SK-N-SH (cell line): ENCODE results near the gene PLG. TPM values are rescaled to one million over a fixed set of nuclear protein-coding genes. Genes with fewer than 3 reads are reported as not detected.
"Not testable (repeated sequence)": the region's sequence is repeated elsewhere in the genome, so short reads cannot be mapped to it uniquely, and the experiment has no call there.

Experiments used
- CTCF ChIA-PET: fragments of 300-600, 350-600 bp; formaldehyde crosslinking; extraction: SDS; loops from one replicate; lab custom pipeline; 2021; lab: Yijun Ruan, JAX
- POLR2A ChIA-PET: fragments of 350-600 bp; sonication (Branson Sonifier 250); formaldehyde crosslinking; extraction: SDS; loops from one replicate; lab custom pipeline; 2020; ENCODE audit warnings: antibody characterized with exemption, inconsistent platforms; lab: Yijun Ruan, JAX
- DNase-seq: peaks from one replicate; pipeline ENCODE4 v3.0.0; 2012
- H2AFZ ChIP-seq: fragments of 200-600 bp; sonication (generic); 2 replicates; pipeline ENCODE4 v1.8.1; 2016; ENCODE audit warnings: antibody characterized with exemption, mild to moderate bottlenecking, low read depth
- H3F3A ChIP-seq: fragments of 200-600 bp; sonication (generic); replicated peaks from 2 replicates; pipeline ENCODE3; 2016; ENCODE audit warnings: antibody characterized with exemption, mild to moderate bottlenecking; ENCODE audit not compliant: insufficient read depth
- H3K27ac ChIP-seq, 2 experiments: fragments of 200-500 bp in 1 of 2; fragments of 200-600 bp in 1 of 2; sonication (Bioruptor generic) in 1 of 2; sonication (generic), shearing (Covaris generic) in 1 of 2; 2 replicates each; pipeline versions ENCODE4 v1.5.1 to v1.6.1; 2014 to 2016; ENCODE audit warnings: low read depth in 2 of 2, inconsistent platforms in 1 of 2, low read length in 1 of 2, mild to moderate bottlenecking in 1 of 2, mixed read lengths in 1 of 2
- H3K27me3 ChIP-seq: fragments of 200-600 bp; sonication (generic), shearing (Covaris generic); 2 replicates; pipeline ENCODE4 v1.6.1; 2016; ENCODE audit warnings: mixed run types; ENCODE audit not compliant: insufficient read depth
- H3K36me3 ChIP-seq, 2 experiments: fragments of 200-500 bp in 1 of 2; fragments of 200-600 bp in 1 of 2; sonication (Bioruptor generic) in 1 of 2; sonication (generic) in 1 of 2; replicated peaks in 1 of 2; 2 replicates each; pipeline versions ENCODE3 to v1.5.1; 2014 to 2016; ENCODE audit warnings: low read length in 1 of 2, mild to moderate bottlenecking in 1 of 2; ENCODE audit not compliant: insufficient read depth in 2 of 2, control insufficient read depth in 1 of 2
- H3K4me1 ChIP-seq, 2 experiments: fragments of 200-500 bp in 1 of 2; fragments of 200-600 bp in 1 of 2; sonication (Bioruptor generic) in 1 of 2; sonication (generic), shearing (Covaris generic) in 1 of 2; 2 replicates each; pipeline versions ENCODE4 v1.5.1 to v1.6.1; 2014 to 2016; ENCODE audit warnings: low read depth in 1 of 2, low read length in 1 of 2, mixed run types in 1 of 2; ENCODE audit not compliant: insufficient read depth in 2 of 2, control insufficient read depth in 1 of 2
- H3K4me2 ChIP-seq: fragments of 200-600 bp; sonication (generic), shearing (Covaris generic); 2 replicates; pipeline ENCODE4 v1.6.1; 2017; ENCODE audit warnings: mixed run types
- H3K4me3 ChIP-seq, 2 experiments: fragments of 200-500 bp in 1 of 2; fragments of 200-600 bp in 1 of 2; sonication (Bioruptor generic) in 1 of 2; sonication (generic), shearing (Covaris generic) in 1 of 2; 2 replicates each; pipeline versions ENCODE4 v1.5.1 to v1.8.1; 2014 to 2016; ENCODE audit warnings: low read depth in 2 of 2, inconsistent platforms in 1 of 2, low read length in 1 of 2, mild to moderate bottlenecking in 1 of 2, mixed read lengths in 1 of 2, moderate library complexity in 1 of 2
- H3K79me2 ChIP-seq: fragments of 200-600 bp; sonication (generic); 2 replicates; pipeline ENCODE4 v1.8.1; 2017; ENCODE audit warnings: mild to moderate bottlenecking; ENCODE audit not compliant: insufficient read depth
- H3K9ac ChIP-seq: fragments of 200-600 bp; sonication (generic); 2 replicates; pipeline ENCODE4 v1.6.1; 2017; ENCODE audit warnings: mixed run types
- H3K9me2 ChIP-seq: fragments of 200-600 bp; sonication (generic); 2 replicates; pipeline ENCODE4 v1.6.1; 2017; ENCODE audit warnings: mixed run types
- H3K9me3 ChIP-seq: fragments of 200-600 bp; sonication (generic); 2 replicates; pipeline ENCODE4 v1.6.1; 2017; ENCODE audit warnings: mixed run types, mild to moderate bottlenecking, moderate library complexity
- H4K20me1 ChIP-seq: fragments of 200-600 bp; sonication (generic); 2 replicates; pipeline ENCODE4 v1.6.1; 2017; ENCODE audit warnings: mild to moderate bottlenecking, mixed run types; ENCODE audit not compliant: insufficient read depth
- EZH2phosphoT487 ChIP-seq: fragments of 200-600 bp; sonication (generic); IDR thresholded peaks from 2 replicates; pipeline ENCODE4 v1.6.1; 2017; ENCODE audit warnings: low read depth, mixed run types, mild to moderate bottlenecking, antibody characterized with exemption, moderate library complexity, borderline replicate concordance
- GABPA ChIP-seq: IDR thresholded peaks from 2 replicates; pipeline ENCODE4 v1.4.0; 2012; ENCODE audit warnings: low read depth, mild to moderate bottlenecking
- GATA2 ChIP-seq: sonication (generic); formaldehyde crosslinking; IDR thresholded peaks from 2 replicates; pipeline ENCODE4 v1.5.0; 2020; ENCODE audit warnings: mild to moderate bottlenecking, missing genetic modification reagents
- JUND ChIP-seq: IDR thresholded peaks from 2 replicates; pipeline ENCODE4 v1.4.0; 2012
- MEF2A ChIP-seq: IDR thresholded peaks from 2 replicates; pipeline ENCODE4 v1.4.0; 2012; ENCODE audit warnings: low read depth, borderline replicate concordance
- RCOR1 ChIP-seq: fragments of 150-350 bp; IDR thresholded peaks from 2 replicates; pipeline ENCODE4 v1.6.1; 2017; ENCODE audit warnings: antibody characterized with exemption, low read length
- YY1 ChIP-seq: IDR thresholded peaks from 2 replicates; pipeline ENCODE4 v1.4.0; 2012; ENCODE audit warnings: low read depth, mild to moderate bottlenecking
- WGBS: methylation state at CpG from one replicate; pipeline ENCODE4 v1.1.6; 2017; ENCODE audit warnings: low lambda C conversion rate; 5-methylcytosine and 5-hydroxymethylcytosine counted together
- polyA plus RNA-seq, 3 experiments: library from polyadenylated mRNA; depleted of rRNA; stranded (reverse); fragments of >200 nt; gene quantifications; 2 replicates each; pipeline ENCODE4 v1.2.3, GENCODE V29; 2012
- TF ChIP-seq, protein P1 (sequence below): IDR thresholded peaks from 2 replicates; pipeline ENCODE4 v1.4.0; 2012; ENCODE audit warnings: low read depth, borderline replicate concordance

PLG gene
- not detected in 2 replicates for polyA plus RNA-seq (2012; rRNA removed)
- polyA plus RNA-seq (2012; cell fraction: cytosol; rRNA removed): not detected in 2 replicates
- not detected in 2 replicates for polyA plus RNA-seq (2012; cell fraction: nucleus; rRNA removed)

GRCh38 chr6:160701918-160702680, at the start of gene PLG:
Gene PLG (plus strand): TSS chr6:160702244. CDS start chr6:160702305, 61 bp downstream.
- 3% methylated on average over 6 of the region's 6 CpGs for whole genome bisulfite sequencing
- H3F3A ChIP-seq, H3K27me3 ChIP-seq, H3K27ac ChIP-seq, H3K79me2 ChIP-seq, H4K20me1 ChIP-seq, H3K9me2 ChIP-seq, DNase-seq, H3K9ac ChIP-seq, H3K9me3 ChIP-seq, H3K4me2 ChIP-seq, POLR2A ChIA-PET, H2AFZ ChIP-seq, H3K4me1 ChIP-seq, CTCF ChIA-PET, H3K4me3 ChIP-seq, H3K36me3 ChIP-seq: not testable (repeated sequence)

DNA sequence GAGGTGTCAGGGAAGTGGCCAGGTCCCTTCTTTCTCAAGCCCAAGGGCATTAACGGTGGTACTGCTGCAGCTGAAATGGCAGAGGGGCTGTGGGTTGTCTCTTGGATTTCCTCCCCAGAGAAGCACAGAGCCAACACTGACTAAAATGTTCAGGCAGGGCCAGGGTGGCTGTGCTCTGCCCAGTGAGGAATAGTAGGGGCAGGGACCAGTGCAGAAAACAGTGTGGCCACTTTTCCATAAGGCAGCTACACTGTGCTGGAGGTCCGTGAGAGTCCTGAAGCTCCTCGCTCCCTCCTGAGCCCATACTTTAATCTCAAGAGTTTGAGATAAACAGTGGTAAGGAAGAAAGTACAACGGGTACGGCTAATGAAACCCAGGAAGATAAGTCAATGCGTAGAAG, 42.5 kb upstream of the PLG start:
- no peaks in the 10 kb centered on the region for H3K9me2 ChIP-seq
- WGBS: 0% methylated on average over 6 of the region's 6 CpGs

GRCh38 chr6:160661216-160661615, 40.8 kb upstream of the PLG start:
- DNase-seq: no peak
- Histone ChIP-seq H2AFZ (no peak overlapping the region), H3K9me3 (no peaks in the 10 kb centered on the region), H3K9me2 (no peaks in the 10 kb centered on the region), H3F3A (no peaks in the 10 kb centered on the region), H3K79me2 (no peaks in the 10 kb centered on the region), H4K20me1 (no peaks in the 10 kb centered on the region), H3K27me3 (no peaks in the 10 kb centered on the region), H3K4me1 (no peaks in the 10 kb centered on the region), H3K9ac (no peak overlapping the region), H3K4me2 (no peak overlapping the region), H3K4me3 (no peak overlapping the region), H3K27ac (no peak overlapping the region), H3K36me3 (no peaks in the 10 kb centered on the region)
- 4% methylated on average over 3 of the region's 3 CpGs for WGBS
- TF ChIP-seq YY1: no peak
- no peak for TF ChIP-seq MEF2A
- TF ChIP-seq RCOR1: no peak
- ChIA-PET POLR2A (no interaction called here), CTCF (no interaction called here)

More for the DNA sequence above, 42.5 kb upstream of the PLG start:
- DNase-seq: no peak
- Histone ChIP-seq H4K20me1 (no peaks in the 10 kb centered on the region), H3K27ac (no peak overlapping the region), H3K4me3 (no peak overlapping the region), H3K4me2 (no peak overlapping the region), H3K9me3 (no peaks in the 10 kb centered on the region), H3K9ac (no peak overlapping the region), H3K27me3 (no peaks in the 10 kb centered on the region), H3F3A (no peaks in the 10 kb centered on the region), H3K4me1 (no peaks in the 10 kb centered on the region), H3K79me2 (no peaks in the 10 kb centered on the region), H3K36me3 (no peaks in the 10 kb centered on the region), H2AFZ (no peak overlapping the region)
- POLR2A ChIA-PET: no interaction called here
- TF ChIP-seq YY1 (no peak), GATA2 (CRISPR knock-in tag) (no peak), JUND (no peak), GABPA (no peak), EZH2phosphoT487 (no peak)
- TF ChIP-seq, protein P1, sequence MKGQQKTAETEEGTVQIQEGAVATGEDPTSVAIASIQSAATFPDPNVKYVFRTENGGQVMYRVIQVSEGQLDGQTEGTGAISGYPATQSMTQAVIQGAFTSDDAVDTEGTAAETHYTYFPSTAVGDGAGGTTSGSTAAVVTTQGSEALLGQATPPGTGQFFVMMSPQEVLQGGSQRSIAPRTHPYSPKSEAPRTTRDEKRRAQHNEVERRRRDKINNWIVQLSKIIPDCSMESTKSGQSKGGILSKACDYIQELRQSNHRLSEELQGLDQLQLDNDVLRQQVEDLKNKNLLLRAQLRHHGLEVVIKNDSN: no peak
- CTCF ChIA-PET: no interaction called here
